ENCODE data around the gene RPL7A.

The RPL7A gene

DNA sequence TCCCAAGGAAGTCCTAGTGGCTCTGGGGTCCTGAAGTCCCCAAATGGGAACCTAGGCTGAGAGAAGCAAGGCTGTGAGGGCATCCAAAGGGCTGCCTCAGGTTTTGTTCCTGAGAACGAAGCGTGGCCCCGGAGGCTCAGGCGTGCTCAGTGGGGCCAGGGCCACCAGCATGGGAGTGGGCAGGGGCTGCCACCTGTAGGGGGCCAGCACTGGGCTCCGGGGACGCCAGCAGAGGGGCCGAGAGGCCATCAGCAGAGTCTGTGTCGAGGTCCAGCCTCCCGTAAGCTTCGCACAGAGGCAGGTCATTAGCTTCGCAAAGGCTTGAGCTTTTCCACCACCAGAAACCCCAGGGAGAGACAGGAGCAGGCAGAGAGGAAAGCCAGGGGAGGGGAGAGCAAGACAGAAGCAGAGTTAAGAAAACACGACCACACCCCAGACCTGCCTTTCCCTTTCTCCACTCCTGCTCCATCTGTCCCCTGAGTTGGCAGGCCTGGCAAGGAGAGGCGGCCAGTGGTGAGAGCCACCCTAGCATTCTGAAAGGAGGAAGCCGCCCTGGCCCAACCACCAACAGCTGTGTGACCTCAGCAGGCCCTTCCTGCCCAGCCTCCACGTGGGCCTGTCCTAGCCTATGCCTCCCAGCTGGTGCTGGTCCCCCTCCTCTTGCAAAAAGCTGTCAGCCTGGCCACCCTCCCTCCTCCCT, 6.5 kb upstream of the RPL7A start:
- Histone ChIP-seq H3K27me3 (ENCODE audit: control insufficient read depth in 1 of 2, insufficient read depth in 1 of 2, low read length in 2 of 2) (no peaks in the 10 kb centered on the region), H3K36me3 (ENCODE audit: control insufficient read depth in 1 of 2, insufficient read depth in 2 of 2, low read depth in 1 of 2, low read length in 2 of 2) (peaks cover 70 to 83% of the 10 kb centered on the region in 2 experiments), H2BK12ac (ENCODE audit: low read length in 2 of 2) (no peak overlapping the region), H3K9me3 (ENCODE audit: control insufficient read depth, low read length) (no peaks in the 10 kb centered on the region), H3K18ac (ENCODE audit: low read depth in 1 of 2, low read length in 2 of 2) (no peak overlapping the region), H3K4me1 (ENCODE audit: control insufficient read depth, insufficient read depth, low read depth, low read length) (peaks cover 14% of the 10 kb centered on the region), H4K8ac (ENCODE audit: low read length) (no peak overlapping the region), H3K23ac (ENCODE audit: low read length in 2 of 2) (no peak overlapping the region), H3K9ac (ENCODE audit: low read length) (no peak overlapping the region), H3K14ac (ENCODE audit: low read length in 2 of 2) (no peak overlapping the region), H2BK15ac (ENCODE audit: low read depth, poor library complexity, severe bottlenecking) (no peak overlapping the region), H2BK5ac (ENCODE audit: low read depth, low read length, poor library complexity, severe bottlenecking) (no peak overlapping the region), H2AFZ (ENCODE audit: low read depth, low read length) (no peak overlapping the region), H3K4me2 (ENCODE audit: low read length, poor library complexity, severe bottlenecking) (no peak overlapping the region), H3K79me1 (replicated peaks; ENCODE audit: low read length, poor library complexity, severe bottlenecking) (peaks cover 42% of the 10 kb centered on the region), H3K4ac (ENCODE audit: low read depth in 1 of 2, low read length in 2 of 2) (no peak overlapping the region), H2BK120ac (ENCODE audit: low read depth, low read length) (no peak overlapping the region), H2AK5ac (ENCODE audit: low read length, severe bottlenecking) (no peak overlapping the region), H3K4me3 (ENCODE audit: insufficient read depth in 1 of 2, low read depth in 1 of 2, low read length in 2 of 2) (no peak overlapping the region), H3K27ac (ENCODE audit: low read length, poor library complexity, severe bottlenecking) (no peak overlapping the region), H4K91ac (ENCODE audit: low read length) (no peak overlapping the region)
- 97% methylated on average over 14 of the region's 15 CpGs for WGBS
- DNase-seq, result no peak

DNA sequence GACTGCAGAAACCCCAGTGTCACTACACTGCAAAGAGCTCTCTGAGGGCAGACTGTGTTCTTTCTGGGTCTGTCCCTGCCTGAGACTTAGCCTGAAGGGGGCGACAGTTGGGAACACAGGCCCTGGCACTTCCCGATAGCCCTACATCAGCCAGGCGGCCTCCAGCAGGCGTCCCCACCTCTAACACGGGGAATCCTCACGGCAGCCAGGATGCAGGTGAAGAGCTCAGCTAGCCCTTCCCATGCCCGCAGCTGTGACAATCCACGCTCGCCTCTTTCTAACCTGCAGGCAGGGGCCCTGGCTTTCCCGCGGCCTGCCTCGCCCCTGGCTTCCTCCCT, 6.0 kb upstream of the RPL7A start:
- Histone ChIP-seq H3K4me3 (ENCODE audit: insufficient read depth in 1 of 2, low read depth in 1 of 2, low read length in 2 of 2) (no peak overlapping the region), H2BK15ac (ENCODE audit: low read depth, poor library complexity, severe bottlenecking) (no peak overlapping the region), H3K9me3 (ENCODE audit: control insufficient read depth, low read length) (no peaks in the 10 kb centered on the region), H3K27me3 (ENCODE audit: control insufficient read depth in 1 of 2, insufficient read depth in 1 of 2, low read length in 2 of 2) (no peaks in the 10 kb centered on the region), H2AK5ac (ENCODE audit: low read length, severe bottlenecking) (no peak overlapping the region), H4K8ac (ENCODE audit: low read length) (no peak overlapping the region), H3K9ac (ENCODE audit: low read length) (no peak overlapping the region), H3K18ac (ENCODE audit: low read depth in 1 of 2, low read length in 2 of 2) (no peak overlapping the region), H3K23ac (ENCODE audit: low read length in 2 of 2) (no peak overlapping the region), H3K4ac (ENCODE audit: low read depth in 1 of 2, low read length in 2 of 2) (no peak overlapping the region), H3K27ac (ENCODE audit: low read length, poor library complexity, severe bottlenecking) (no peak overlapping the region), H4K91ac (ENCODE audit: low read length) (no peak overlapping the region), H2BK5ac (ENCODE audit: low read depth, low read length, poor library complexity, severe bottlenecking) (no peak overlapping the region), H2BK12ac (ENCODE audit: low read length in 2 of 2) (no peak overlapping the region), H2AFZ (ENCODE audit: low read depth, low read length) (no peak overlapping the region), H3K79me1 (replicated peaks; ENCODE audit: low read length, poor library complexity, severe bottlenecking) (peaks cover 41% of the 10 kb centered on the region), H3K36me3 (ENCODE audit: control insufficient read depth in 1 of 2, insufficient read depth in 2 of 2, low read depth in 1 of 2, low read length in 2 of 2) (peaks cover 71 to 83% of the 10 kb centered on the region in 2 experiments), H3K14ac (ENCODE audit: low read length in 2 of 2) (no peak overlapping the region), H2BK120ac (ENCODE audit: low read depth, low read length) (no peak overlapping the region), H3K4me2 (ENCODE audit: low read length, poor library complexity, severe bottlenecking) (no peak overlapping the region), H3K4me1 (ENCODE audit: control insufficient read depth, insufficient read depth, low read depth, low read length) (peaks cover 16% of the 10 kb centered on the region)
- DNase-seq, result no peak
- 77% methylated on average over 12 of the region's 12 CpGs for WGBS

DNA sequence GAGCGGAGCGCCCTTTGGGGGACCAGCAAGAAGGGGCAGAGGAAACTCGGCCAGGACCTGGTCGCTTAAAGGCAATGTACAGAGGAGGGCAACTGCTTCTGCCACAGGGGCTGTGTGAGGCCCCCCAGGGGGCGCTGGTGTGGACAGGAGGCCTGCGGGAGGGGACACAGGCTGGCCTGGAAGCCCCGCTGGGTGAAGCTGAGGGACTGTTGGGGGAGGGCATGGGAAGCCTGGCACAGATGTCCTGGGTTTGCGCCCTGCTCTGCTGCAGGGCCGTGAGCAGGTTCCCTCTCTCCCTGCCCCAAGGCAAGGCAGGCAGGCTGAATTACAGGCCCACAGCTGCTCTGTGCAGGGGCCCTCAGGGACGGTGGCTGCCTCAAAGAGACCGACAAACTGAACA, 5.4 kb upstream of the RPL7A start:
- no peak for DNase-seq
- peaks cover 71 to 82% of the 10 kb centered on the region in 2 experiments for H3K36me3 ChIP-seq (ENCODE audit: control insufficient read depth in 1 of 2, insufficient read depth in 2 of 2, low read depth in 1 of 2, low read length in 2 of 2)
- H3K4ac ChIP-seq (ENCODE audit: low read depth in 1 of 2, low read length in 2 of 2), result no peak overlapping the region
- H3K9me3 ChIP-seq (ENCODE audit: control insufficient read depth, low read length), result no peaks in the 10 kb centered on the region
- peaks cover 16% of the 10 kb centered on the region for H3K4me1 ChIP-seq (ENCODE audit: control insufficient read depth, insufficient read depth, low read depth, low read length)
- H3K79me1 ChIP-seq (replicated peaks; ENCODE audit: low read length, poor library complexity, severe bottlenecking), result peaks cover 41% of the 10 kb centered on the region
- H3K23ac ChIP-seq (ENCODE audit: low read length in 2 of 2), result no peak overlapping the region
- no peak overlapping the region for H2AK5ac ChIP-seq (ENCODE audit: low read length, severe bottlenecking)
- H3K4me3 ChIP-seq (ENCODE audit: insufficient read depth in 1 of 2, low read depth in 1 of 2, low read length in 2 of 2), result no peak overlapping the region
- H3K4me2 ChIP-seq (ENCODE audit: low read length, poor library complexity, severe bottlenecking), result no peak overlapping the region
- H3K14ac ChIP-seq (ENCODE audit: low read length in 2 of 2), result no peak overlapping the region
- no peak overlapping the region for H2BK5ac ChIP-seq (ENCODE audit: low read depth, low read length, poor library complexity, severe bottlenecking)
- no peak overlapping the region for H4K91ac ChIP-seq (ENCODE audit: low read length)
- no peak overlapping the region for H2BK120ac ChIP-seq (ENCODE audit: low read depth, low read length)
- no peak overlapping the region for H2AFZ ChIP-seq (ENCODE audit: low read depth, low read length)
- H2BK15ac ChIP-seq (ENCODE audit: low read depth, poor library complexity, severe bottlenecking), result no peak overlapping the region
- H3K27me3 ChIP-seq (ENCODE audit: control insufficient read depth in 1 of 2, insufficient read depth in 1 of 2, low read length in 2 of 2), result no peaks in the 10 kb centered on the region
- H3K27ac ChIP-seq (ENCODE audit: low read length, poor library complexity, severe bottlenecking), result no peak overlapping the region
- H2BK12ac ChIP-seq (ENCODE audit: low read length in 2 of 2), result no peak overlapping the region
- no peak overlapping the region for H4K8ac ChIP-seq (ENCODE audit: low read length)
- H3K9ac ChIP-seq (ENCODE audit: low read length), result no peak overlapping the region
- no peak overlapping the region for H3K18ac ChIP-seq (ENCODE audit: low read depth in 1 of 2, low read length in 2 of 2)
- whole genome bisulfite sequencing, result 85% methylated on average over 11 of the region's 11 CpGs

DNA sequence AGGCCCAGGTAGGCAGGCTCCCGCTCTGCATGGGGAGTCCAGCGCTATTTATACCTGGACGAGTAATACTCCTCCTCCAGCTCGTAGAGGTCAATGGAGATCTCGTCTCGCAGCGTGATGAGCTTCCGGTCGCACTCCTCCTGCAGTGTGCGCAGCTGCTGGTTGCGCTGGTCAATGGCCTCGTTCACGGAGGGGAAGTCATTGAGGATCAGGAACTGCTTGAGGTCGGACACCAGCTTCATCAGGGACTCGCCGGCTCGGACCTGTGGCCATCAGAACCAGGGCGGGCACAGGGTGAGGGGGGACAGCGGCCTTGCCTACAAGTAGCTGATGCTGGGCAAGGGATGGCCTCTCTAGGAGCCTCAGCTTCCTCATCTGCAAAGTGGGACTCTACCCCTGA, 3.9 kb upstream of the RPL7A start:
- no peak overlapping the region for H2BK15ac ChIP-seq (ENCODE audit: low read depth, poor library complexity, severe bottlenecking)
- H3K18ac ChIP-seq (ENCODE audit: low read depth in 1 of 2, low read length in 2 of 2), result no peak overlapping the region
- no peaks in the 10 kb centered on the region for H3K27me3 ChIP-seq (ENCODE audit: control insufficient read depth in 1 of 2, insufficient read depth in 1 of 2, low read length in 2 of 2)
- no peak overlapping the region for H3K27ac ChIP-seq (ENCODE audit: low read length, poor library complexity, severe bottlenecking)
- no peak overlapping the region for H2AFZ ChIP-seq (ENCODE audit: low read depth, low read length)
- H3K23ac ChIP-seq (ENCODE audit: low read length in 2 of 2), result no peak overlapping the region
- H3K4ac ChIP-seq (ENCODE audit: low read depth in 1 of 2, low read length in 2 of 2), result no peak overlapping the region
- H4K8ac ChIP-seq (ENCODE audit: low read length), result no peak overlapping the region
- no peak overlapping the region for H3K14ac ChIP-seq (ENCODE audit: low read length in 2 of 2)
- no peaks in the 10 kb centered on the region for H3K9me3 ChIP-seq (ENCODE audit: control insufficient read depth, low read length)
- H3K4me1 ChIP-seq (ENCODE audit: control insufficient read depth, insufficient read depth, low read depth, low read length), result peaks cover 17% of the 10 kb centered on the region
- no peak overlapping the region for H2BK120ac ChIP-seq (ENCODE audit: low read depth, low read length)
- H3K4me2 ChIP-seq (ENCODE audit: low read length, poor library complexity, severe bottlenecking), result no peak overlapping the region
- H2BK5ac ChIP-seq (ENCODE audit: low read depth, low read length, poor library complexity, severe bottlenecking), result no peak overlapping the region
- no peak overlapping the region for H2BK12ac ChIP-seq (ENCODE audit: low read length in 2 of 2)
- no peak overlapping the region for H2AK5ac ChIP-seq (ENCODE audit: low read length, severe bottlenecking)
- H3K4me3 ChIP-seq (ENCODE audit: insufficient read depth in 1 of 2, low read depth in 1 of 2, low read length in 2 of 2), result no peak overlapping the region
- peaks cover 41% of the 10 kb centered on the region for H3K79me1 ChIP-seq (replicated peaks; ENCODE audit: low read length, poor library complexity, severe bottlenecking)
- H3K36me3 ChIP-seq (ENCODE audit: control insufficient read depth in 1 of 2, insufficient read depth in 2 of 2, low read depth in 1 of 2, low read length in 2 of 2), result peaks cover 71 to 74% of the 10 kb centered on the region in 2 experiments
- H3K9ac ChIP-seq (ENCODE audit: low read length), result no peak overlapping the region
- WGBS, result 99% methylated on average over 18 of the region's 19 CpGs
- H4K91ac ChIP-seq (ENCODE audit: low read length), result no peak overlapping the region
- DNase-seq, result no peak

Measured in mesenchymal stem cell (in vitro differentiated cells and primary cell).